ENCODE results near the gene OR6C1. TPM values are rescaled to one million over a fixed set of nuclear protein-coding genes. Genes with fewer than 3 reads are reported as not detected.
"Not testable (repeated sequence)": the region's sequence is repeated elsewhere in the genome, so short reads cannot be mapped to it uniquely, and the experiment has no call there.

OR6C1 gene
- polyA plus RNA-seq (ENCODE audit: insufficient read length): not detected
- long read RNA-seq, donor 1: 0 reads
- long read RNA-seq, donor 2: 0 reads
- long read RNA-seq, donor 3: 0 reads
- long read RNA-seq, donor 4: 0 reads
- long read RNA-seq, donor 5: 0 reads
- long read RNA-seq, donor 6: 0 reads
- long read RNA-seq, donor 7: 0 reads
- long read RNA-seq, donor 8: 0 reads

GRCh38 chr12:55314043-55314442 is at the start of gene OR6C1:
Gene OR6C1 (plus strand): TSS chr12:55314343. CDS start chr12:55320600, 6,257 bp downstream.
- no peak for DNase-seq

- DNase-seq: no peak
Measured at GRCh38 chr12:55280991-55281390, 33.2 kb upstream of the OR6C1 start.

- DNase-seq: no peak
Measured at GRCh38 chr12:55289999-55290398, 24.1 kb upstream of the OR6C1 start.

GRCh38 chr12:55296469-55296868 is 17.7 kb upstream of the OR6C1 start, which contains the start of gene OR6C6:
Gene OR6C6 (minus strand): TSS chr12:55296569. CDS start chr12:55295232, 1,337 bp downstream.
- DNase-seq: no peak

- DNase-seq: no peak
Measured at GRCh38 chr12:55320201-55320600, 6.1 kb downstream of the OR6C1 start.

GRCh38 chr12:55325801-55326200 is 11.7 kb downstream of the OR6C1 start:
- not testable (repeated sequence) for DNase-seq

- no peak for DNase-seq
Measured at GRCh38 chr12:55330446-55330845, 16.3 kb downstream of the OR6C1 start, which contains the start of gene OR6C3. Gene OR6C3 (plus strand): TSS chr12:55330746. CDS start chr12:55331701, 955 bp downstream.

GRCh38 chr12:55336002-55336401 is 21.9 kb downstream of the OR6C1 start:
- DNase-seq: no peak

GRCh38 chr12:55355338-55355737 is 41.2 kb downstream of the OR6C1 start:
- DNase-seq: not testable (repeated sequence)

- DNase-seq: no peak
Measured at GRCh38 chr12:55362675-55363074, 48.5 kb downstream of the OR6C1 start, which contains the start of gene OR6C75. Gene OR6C75 (plus strand): TSS chr12:55362975. CDS start chr12:55365111, 2,136 bp downstream.

- DNase-seq: no peak
Measured at GRCh38 chr12:55365086-55365485, 50.9 kb downstream of the OR6C1 start.

Other genes with a start within 250 kb of the OR6C1 start
- gene OR9K2, start 187.9 kb upstream of the OR6C1 start, polyA plus RNA-seq (ENCODE audit: insufficient read length): not detected
- gene OR10A7, start 93.3 kb upstream of the OR6C1 start, polyA plus RNA-seq (ENCODE audit: insufficient read length): not detected
- gene OR6C74, start 69.7 kb upstream of the OR6C1 start, polyA plus RNA-seq (ENCODE audit: insufficient read length): not detected
- gene OR6C6, start 17.8 kb upstream of the OR6C1 start, polyA plus RNA-seq (ENCODE audit: insufficient read length): 0.08 TPM
- not detected for gene OR6C3, start 16.4 kb downstream of the OR6C1 start, polyA plus RNA-seq (ENCODE audit: insufficient read length)
- gene OR6C75, start 48.6 kb downstream of the OR6C1 start, polyA plus RNA-seq (ENCODE audit: insufficient read length): 0.07 TPM
- gene OR6C65, start 86.2 kb downstream of the OR6C1 start, polyA plus RNA-seq (ENCODE audit: insufficient read length): not detected
- not detected for gene OR6C76, start 111.9 kb downstream of the OR6C1 start, polyA plus RNA-seq (ENCODE audit: insufficient read length)
- not detected for gene OR6C2, start 129.7 kb downstream of the OR6C1 start, polyA plus RNA-seq (ENCODE audit: insufficient read length)
- gene OR6C70, start 155.8 kb downstream of the OR6C1 start, polyA plus RNA-seq (ENCODE audit: insufficient read length): not detected
- not detected for gene OR6C68, start 178.0 kb downstream of the OR6C1 start, polyA plus RNA-seq (ENCODE audit: insufficient read length)
- not detected for gene OR6C4, start 235.3 kb downstream of the OR6C1 start, polyA plus RNA-seq (ENCODE audit: insufficient read length)

All from left kidney (tissue), 8 donors.